Raji (cell line): ENCODE data around the gene FAM3A.

Experiments
- POLR2A ChIP-seq: IDR thresholded peaks from 2 replicates; pipeline ENCODE4 v1.6.1; 2011; ENCODE audit warnings: low read depth, low read length, control low read depth; ENCODE audit not compliant: insufficient read depth

The FAM3A gene

DNA sequence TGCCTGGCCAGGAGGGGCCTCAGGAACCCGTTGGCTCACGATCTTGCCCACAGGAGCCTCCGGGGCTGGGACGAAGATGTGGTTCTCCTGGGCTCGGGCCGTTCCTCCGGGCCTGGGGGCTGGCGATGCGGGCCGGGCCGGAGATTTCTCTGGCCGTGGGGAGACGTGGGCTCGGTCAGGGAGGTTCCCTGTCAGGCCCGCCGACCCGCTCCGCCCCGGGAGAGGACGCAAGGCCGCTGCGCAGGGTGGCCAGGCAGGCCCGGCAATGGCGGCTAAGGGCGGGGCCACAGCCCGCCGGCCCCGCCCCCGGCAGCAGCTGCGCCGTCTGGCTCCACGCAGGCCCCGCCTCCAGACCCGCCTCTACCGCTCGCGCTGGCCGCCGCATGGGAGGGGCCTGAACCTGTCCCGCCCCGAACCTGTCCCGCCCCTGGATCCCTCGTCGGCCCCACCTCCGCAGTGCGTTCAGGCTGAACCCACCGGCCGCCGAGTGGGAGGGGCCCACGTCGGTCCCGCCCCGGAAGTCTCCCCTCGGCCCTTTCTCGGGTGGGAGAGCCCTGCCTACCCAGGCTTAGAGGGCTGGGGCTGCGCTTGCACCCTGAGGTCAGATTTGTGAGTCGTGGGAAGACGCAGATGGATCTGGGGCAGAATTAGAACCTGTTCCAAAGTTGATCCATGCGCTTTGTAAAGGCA lies at the start of gene FAM3A:
Gene FAM3A (minus strand): TSS at position 267 of the 690 bp plus-strand sequence. CDS start 460 bp downstream, outside the sequence.
- TF ChIP-seq POLR2A = peak; percentile 79

DNA sequence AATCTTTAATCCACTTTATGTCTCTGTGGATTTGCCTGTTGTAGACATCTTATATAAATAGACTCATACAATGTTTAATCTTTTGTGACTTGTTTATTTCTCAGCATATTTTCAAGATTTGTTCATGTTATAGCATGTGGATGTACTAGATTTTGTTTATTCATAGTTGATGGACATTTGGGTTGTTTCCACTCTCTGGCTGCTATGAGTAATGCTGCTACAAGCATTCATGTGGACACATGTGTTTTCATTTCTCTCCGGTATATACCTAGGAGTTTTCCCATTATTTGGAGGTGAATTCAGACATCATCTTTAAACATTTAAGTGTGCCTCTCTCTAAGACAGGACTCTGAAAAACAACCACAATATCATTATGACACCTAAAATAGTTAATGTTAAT lies 33.7 kb upstream of the FAM3A start:
- no peak for TF ChIP-seq POLR2A

- TF ChIP-seq POLR2A = no peak
Measured at GRCh38 chrX:154548028-154548316, 31.9 kb upstream of the FAM3A start.

DNA sequence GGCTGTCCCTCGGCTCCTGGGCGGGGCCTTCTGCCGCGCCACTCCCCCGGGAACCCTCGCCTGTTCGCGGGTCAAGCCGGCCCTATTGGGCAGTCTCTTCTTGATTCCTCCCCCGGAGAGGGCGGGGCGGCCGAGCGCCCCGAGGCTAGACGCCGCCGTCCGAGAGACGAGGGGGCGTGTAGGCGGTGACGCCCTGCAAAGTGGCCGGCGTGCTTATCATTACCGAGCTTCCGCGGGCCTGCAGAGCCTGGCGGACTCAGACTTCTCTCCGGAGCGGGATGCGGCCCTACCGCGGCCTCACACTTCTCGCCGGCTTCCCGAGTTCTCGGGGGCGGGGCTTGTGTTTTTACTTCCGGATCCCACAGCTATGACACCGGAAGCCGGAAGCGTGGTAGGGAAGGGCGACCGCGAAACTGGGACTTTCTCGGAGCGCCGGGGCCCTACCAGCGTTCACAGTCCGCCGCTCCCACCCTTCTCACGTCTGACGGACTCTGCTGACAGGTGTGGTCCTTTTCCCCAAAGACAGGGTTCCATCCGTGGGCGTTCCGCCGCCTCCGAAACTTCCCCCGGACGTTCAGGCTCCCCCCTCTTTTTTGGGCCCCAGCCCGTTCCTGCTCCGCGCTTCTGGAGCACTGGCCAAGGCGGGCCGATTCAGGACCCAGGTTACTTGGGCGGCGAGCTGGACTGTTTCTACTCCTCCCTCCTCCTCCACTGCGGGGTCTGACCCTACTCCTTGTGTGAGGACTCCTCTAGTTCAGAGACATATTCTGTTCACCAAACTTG lies 31.4 kb upstream of the FAM3A start, which contains the start of gene IKBKG:
Gene IKBKG (plus strand): TSS at position 376 of the 783 bp plus-strand sequence. CDS start 4,383 bp downstream, outside the sequence.
- TF ChIP-seq POLR2A = peak; percentile 58; the same call in 1 of the 2 replicates

GRCh38 chrX:154546354-154547244 lies 30.6 kb upstream of the FAM3A start, which contains the start of gene G6PD:
Gene G6PD (minus strand): TSS chrX:154546846. CDS start chrX:154546155, 691 bp downstream.
- TF ChIP-seq POLR2A = peak; percentile 81

DNA sequence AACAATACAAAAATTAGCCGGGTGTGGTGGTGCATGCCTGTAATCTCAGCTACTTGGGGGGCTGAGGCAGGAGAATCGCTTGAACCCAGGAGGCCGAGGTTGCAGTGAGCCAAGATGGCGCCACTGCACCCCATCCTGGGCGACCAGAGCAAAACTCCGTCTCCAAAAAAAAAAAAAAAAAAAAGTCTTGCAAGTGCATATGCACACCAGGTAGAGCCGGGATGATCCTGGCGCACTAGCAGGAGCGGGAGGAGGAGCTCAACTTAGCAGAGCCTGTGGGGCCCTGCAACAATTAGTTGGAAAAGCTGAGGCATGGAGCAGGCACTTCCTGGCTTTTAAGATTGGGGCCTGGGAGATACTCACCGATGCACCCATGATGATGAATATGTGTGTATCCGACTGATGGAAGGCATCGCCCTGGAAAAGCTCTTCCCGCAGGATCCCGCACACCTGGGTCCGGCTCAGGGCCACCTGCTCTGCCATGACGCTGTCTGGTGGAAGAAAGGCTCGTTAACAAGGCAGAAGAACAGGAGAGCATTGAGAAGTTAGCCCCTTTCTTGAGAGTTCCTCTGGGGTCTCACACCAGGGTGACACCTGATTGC lies 29.7 kb upstream of the FAM3A start:
- TF ChIP-seq POLR2A = no peak

GRCh38 chrX:154542723-154543424 lies 26.8 kb upstream of the FAM3A start:
- TF ChIP-seq POLR2A = no peak

GRCh38 chrX:154541896-154542722 lies 26.1 kb upstream of the FAM3A start:
- no peak for TF ChIP-seq POLR2A

DNA sequence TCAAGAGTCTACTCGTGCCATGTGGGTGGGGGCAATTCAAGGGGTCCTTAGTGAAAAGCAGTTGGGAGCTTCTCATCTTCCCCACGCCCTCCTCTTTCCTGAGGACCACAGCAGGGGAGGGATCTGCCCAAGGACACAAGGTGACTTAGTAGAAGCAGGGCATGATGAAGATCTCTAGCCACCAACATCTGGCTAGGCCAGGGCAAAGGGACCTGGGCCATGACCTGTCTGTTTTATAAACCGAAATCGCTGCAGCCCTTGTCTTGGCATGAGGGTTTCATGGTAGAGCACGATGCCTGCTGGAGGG lies 25.5 kb upstream of the FAM3A start:
- TF ChIP-seq POLR2A = no peak

GRCh38 chrX:154540897-154541535 lies 25.0 kb upstream of the FAM3A start:
- TF ChIP-seq POLR2A = no peak

DNA sequence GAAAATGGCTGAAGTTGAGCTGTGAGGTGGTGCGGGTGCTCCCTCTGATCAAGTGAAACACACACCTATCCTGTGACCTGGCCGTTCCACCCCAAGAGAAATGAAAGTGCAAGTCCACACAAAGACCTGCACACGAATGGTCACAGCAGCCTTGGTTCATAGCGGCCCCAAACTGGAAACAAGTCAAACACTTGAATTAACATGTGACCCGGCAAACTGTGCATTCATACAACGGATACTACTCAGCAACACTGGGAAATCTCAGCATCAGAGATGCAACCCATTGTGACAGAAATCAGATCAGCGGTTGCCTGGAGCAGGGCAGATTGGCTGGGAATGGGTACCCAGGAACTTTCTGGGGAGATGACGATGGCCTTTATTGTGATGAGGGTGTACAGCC lies 23.0 kb upstream of the FAM3A start:
- TF ChIP-seq POLR2A = no peak

GRCh38 chrX:154535892-154536291 lies 19.9 kb upstream of the FAM3A start:
- TF ChIP-seq POLR2A = no peak
